ENCODE data around the gene A1CF. TPM values are rescaled to one million over a fixed set of nuclear protein-coding genes. Genes with fewer than 3 reads are reported as not detected.

A1CF gene
- total and polyA plus RNA-seq, 2 experiments from 2014 or later: 0.05 TPM; not detected in 1

DNA sequence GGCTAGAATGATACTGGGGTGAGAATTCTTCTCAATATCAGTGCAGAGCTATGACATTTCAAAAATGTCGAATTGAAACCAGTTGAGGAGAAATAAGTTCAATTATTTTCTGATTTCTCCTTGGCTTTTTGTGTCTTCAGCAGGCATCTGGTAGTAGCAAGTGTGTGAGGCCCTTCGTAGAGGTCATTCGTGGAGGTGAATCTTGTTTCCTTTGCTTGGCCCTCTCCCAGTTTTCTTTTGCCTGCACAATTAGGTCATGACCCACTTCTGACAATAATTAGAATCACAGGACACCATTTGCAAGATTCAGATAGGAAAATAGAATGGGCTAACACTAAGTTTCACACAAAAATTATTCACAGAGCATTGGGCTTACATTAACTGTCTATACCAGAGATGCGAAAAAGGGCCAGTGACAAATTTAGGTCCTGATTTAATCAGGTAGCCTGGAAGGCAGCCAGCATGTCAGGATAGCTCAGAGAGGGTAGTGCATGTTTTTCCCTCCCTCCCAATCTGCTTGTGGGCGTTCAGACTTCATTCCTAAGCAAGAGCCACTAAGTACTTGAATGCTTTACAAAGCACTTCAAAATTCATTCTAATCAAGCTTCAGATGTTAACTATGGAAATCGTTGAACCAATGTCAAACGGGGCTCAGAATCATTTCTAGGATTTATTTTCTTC, 24.0 kb upstream of the A1CF start:
- Histone ChIP-seq H3K27ac (ENCODE audit: low read depth) (no peak overlapping the region), H3K79me2 (replicated peaks; ENCODE audit: insufficient read depth) (no peaks in the 10 kb centered on the region), H3K27me3 (ENCODE audit: insufficient read depth) (no peaks in the 10 kb centered on the region), H3K4me2 (no peak overlapping the region), H3F3A (replicated peaks; ENCODE audit: low read depth) (no peaks in the 10 kb centered on the region), H2AFZ (no peak overlapping the region), H4K20me1 (replicated peaks; ENCODE audit: insufficient read depth) (no peaks in the 10 kb centered on the region), H3K4me3 (no peak overlapping the region), H3K4me1 (ENCODE audit: insufficient read depth) (no peaks in the 10 kb centered on the region), H3K36me3 (ENCODE audit: insufficient read depth) (no peaks in the 10 kb centered on the region), H3K9me2 (ENCODE audit: insufficient read depth) (peaks cover 4% of the 10 kb centered on the region; the same call in 1 of the 2 replicates)
- TF ChIP-seq JUNB (IDR thresholded peaks at IDR 0.05; ENCODE audit: unreplicated experiment) (no peak), EZH2phosphoT487 (IDR thresholded peaks at IDR 0.05; ENCODE audit: unreplicated experiment) (no peak), CREB1 (CRISPR knock-in tag; IDR thresholded peaks at IDR 0.05; ENCODE audit: low read depth) (no peak), ZNF114 (CRISPR knock-in tag; IDR thresholded peaks at IDR 0.05) (no peak), STAT1 (IDR thresholded peaks at IDR 0.05; ENCODE audit: unreplicated experiment) (no peak), POLR2AphosphoS5 (IDR thresholded peaks at IDR 0.05; ENCODE audit: low read depth) (no peak), ZNF331 (CRISPR knock-in tag; IDR thresholded peaks at IDR 0.05; ENCODE audit: low read depth) (no peak)
- TF ChIP-seq, protein P1, sequence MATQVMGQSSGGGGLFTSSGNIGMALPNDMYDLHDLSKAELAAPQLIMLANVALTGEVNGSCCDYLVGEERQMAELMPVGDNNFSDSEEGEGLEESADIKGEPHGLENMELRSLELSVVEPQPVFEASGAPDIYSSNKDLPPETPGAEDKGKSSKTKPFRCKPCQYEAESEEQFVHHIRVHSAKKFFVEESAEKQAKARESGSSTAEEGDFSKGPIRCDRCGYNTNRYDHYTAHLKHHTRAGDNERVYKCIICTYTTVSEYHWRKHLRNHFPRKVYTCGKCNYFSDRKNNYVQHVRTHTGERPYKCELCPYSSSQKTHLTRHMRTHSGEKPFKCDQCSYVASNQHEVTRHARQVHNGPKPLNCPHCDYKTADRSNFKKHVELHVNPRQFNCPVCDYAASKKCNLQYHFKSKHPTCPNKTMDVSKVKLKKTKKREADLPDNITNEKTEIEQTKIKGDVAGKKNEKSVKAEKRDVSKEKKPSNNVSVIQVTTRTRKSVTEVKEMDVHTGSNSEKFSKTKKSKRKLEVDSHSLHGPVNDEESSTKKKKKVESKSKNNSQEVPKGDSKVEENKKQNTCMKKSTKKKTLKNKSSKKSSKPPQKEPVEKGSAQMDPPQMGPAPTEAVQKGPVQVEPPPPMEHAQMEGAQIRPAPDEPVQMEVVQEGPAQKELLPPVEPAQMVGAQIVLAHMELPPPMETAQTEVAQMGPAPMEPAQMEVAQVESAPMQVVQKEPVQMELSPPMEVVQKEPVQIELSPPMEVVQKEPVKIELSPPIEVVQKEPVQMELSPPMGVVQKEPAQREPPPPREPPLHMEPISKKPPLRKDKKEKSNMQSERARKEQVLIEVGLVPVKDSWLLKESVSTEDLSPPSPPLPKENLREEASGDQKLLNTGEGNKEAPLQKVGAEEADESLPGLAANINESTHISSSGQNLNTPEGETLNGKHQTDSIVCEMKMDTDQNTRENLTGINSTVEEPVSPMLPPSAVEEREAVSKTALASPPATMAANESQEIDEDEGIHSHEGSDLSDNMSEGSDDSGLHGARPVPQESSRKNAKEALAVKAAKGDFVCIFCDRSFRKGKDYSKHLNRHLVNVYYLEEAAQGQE (IDR thresholded peaks at IDR 0.05; ENCODE audit: unreplicated experiment): no peak
- TF ChIP-seq, protein P2, sequence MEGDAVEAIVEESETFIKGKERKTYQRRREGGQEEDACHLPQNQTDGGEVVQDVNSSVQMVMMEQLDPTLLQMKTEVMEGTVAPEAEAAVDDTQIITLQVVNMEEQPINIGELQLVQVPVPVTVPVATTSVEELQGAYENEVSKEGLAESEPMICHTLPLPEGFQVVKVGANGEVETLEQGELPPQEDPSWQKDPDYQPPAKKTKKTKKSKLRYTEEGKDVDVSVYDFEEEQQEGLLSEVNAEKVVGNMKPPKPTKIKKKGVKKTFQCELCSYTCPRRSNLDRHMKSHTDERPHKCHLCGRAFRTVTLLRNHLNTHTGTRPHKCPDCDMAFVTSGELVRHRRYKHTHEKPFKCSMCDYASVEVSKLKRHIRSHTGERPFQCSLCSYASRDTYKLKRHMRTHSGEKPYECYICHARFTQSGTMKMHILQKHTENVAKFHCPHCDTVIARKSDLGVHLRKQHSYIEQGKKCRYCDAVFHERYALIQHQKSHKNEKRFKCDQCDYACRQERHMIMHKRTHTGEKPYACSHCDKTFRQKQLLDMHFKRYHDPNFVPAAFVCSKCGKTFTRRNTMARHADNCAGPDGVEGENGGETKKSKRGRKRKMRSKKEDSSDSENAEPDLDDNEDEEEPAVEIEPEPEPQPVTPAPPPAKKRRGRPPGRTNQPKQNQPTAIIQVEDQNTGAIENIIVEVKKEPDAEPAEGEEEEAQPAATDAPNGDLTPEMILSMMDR (conservative IDR thresholded peaks at IDR 0.05; ENCODE audit: low read depth in 2 of 2): no peak
- H3K27me3 Mint-ChIP-seq (ENCODE audit: insufficient read depth, low read depth, poor library complexity): no peaks in the 10 kb centered on the region
- no peaks in the 10 kb centered on the region for H3K9me3 Mint-ChIP-seq
- no peak overlapping the region for H3K4me3 Mint-ChIP-seq
- H3K36me3 Mint-ChIP-seq (ENCODE audit: low read depth): no peaks in the 10 kb centered on the region
- ATAC-seq (no peak), DNase-seq (ENCODE audit: low spot score) (no peak)
- no peaks in the 10 kb centered on the region for H3K4me1 Mint-ChIP-seq
- H3K27ac Mint-ChIP-seq: no peak overlapping the region

DNA sequence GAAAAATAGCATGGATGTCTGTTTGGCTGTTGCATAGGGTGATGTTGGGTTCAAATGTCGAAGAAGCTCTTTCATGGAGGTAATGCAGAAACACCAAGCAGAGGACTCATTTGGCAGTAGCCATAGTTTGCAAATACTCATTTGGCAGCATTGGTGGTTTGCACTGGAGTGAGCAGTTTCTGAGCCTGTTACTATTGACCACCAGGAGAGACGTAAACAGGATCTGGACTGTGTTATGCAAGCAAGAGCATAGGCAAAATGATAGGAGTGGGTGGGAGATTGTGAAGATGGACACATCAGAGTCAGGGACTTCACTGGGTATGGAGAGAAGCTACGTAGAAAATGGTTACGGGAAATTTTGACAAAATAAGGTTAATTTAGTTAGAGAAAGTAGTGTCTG, 22.9 kb upstream of the A1CF start:
- no peak overlapping the region for H3K4me3 ChIP-seq
- no peak overlapping the region for H3K27ac ChIP-seq (ENCODE audit: low read depth)
- no peaks in the 10 kb centered on the region for H3K9me3 Mint-ChIP-seq
- no peaks in the 10 kb centered on the region for H3K36me3 ChIP-seq (ENCODE audit: insufficient read depth)
- no peak overlapping the region for H3K4me3 Mint-ChIP-seq
- ATAC-seq (no peak), DNase-seq (ENCODE audit: low spot score) (no peak)
- no peaks in the 10 kb centered on the region for H3F3A ChIP-seq (replicated peaks; ENCODE audit: low read depth)
- peaks cover 4% of the 10 kb centered on the region; the same call in 1 of the 2 replicates for H3K9me2 ChIP-seq (ENCODE audit: insufficient read depth)
- H3K4me1 Mint-ChIP-seq: no peaks in the 10 kb centered on the region
- no peaks in the 10 kb centered on the region for H4K20me1 ChIP-seq (replicated peaks; ENCODE audit: insufficient read depth)
- no peak overlapping the region for H2AFZ ChIP-seq
- H3K36me3 Mint-ChIP-seq (ENCODE audit: low read depth): no peaks in the 10 kb centered on the region
- H3K4me1 ChIP-seq (ENCODE audit: insufficient read depth): no peaks in the 10 kb centered on the region
- no peaks in the 10 kb centered on the region for H3K27me3 Mint-ChIP-seq (ENCODE audit: insufficient read depth, low read depth, poor library complexity)
- H3K79me2 ChIP-seq (replicated peaks; ENCODE audit: insufficient read depth): no peaks in the 10 kb centered on the region
- no peak overlapping the region for H3K4me2 ChIP-seq
- H3K27ac Mint-ChIP-seq: no peak overlapping the region
- no peaks in the 10 kb centered on the region for H3K27me3 ChIP-seq (ENCODE audit: insufficient read depth)
- no peak for TF ChIP-seq POLR2AphosphoS5 (IDR thresholded peaks at IDR 0.05; ENCODE audit: low read depth)
- TF ChIP-seq EZH2phosphoT487 (IDR thresholded peaks at IDR 0.05; ENCODE audit: unreplicated experiment): no peak
- no peak for TF ChIP-seq ZNF114 (CRISPR knock-in tag; IDR thresholded peaks at IDR 0.05)
- TF ChIP-seq, protein P2 (conservative IDR thresholded peaks at IDR 0.05; ENCODE audit: low read depth in 2 of 2): no peak
- TF ChIP-seq, protein P1 (IDR thresholded peaks at IDR 0.05; ENCODE audit: unreplicated experiment): no peak
- TF ChIP-seq, protein P3, sequence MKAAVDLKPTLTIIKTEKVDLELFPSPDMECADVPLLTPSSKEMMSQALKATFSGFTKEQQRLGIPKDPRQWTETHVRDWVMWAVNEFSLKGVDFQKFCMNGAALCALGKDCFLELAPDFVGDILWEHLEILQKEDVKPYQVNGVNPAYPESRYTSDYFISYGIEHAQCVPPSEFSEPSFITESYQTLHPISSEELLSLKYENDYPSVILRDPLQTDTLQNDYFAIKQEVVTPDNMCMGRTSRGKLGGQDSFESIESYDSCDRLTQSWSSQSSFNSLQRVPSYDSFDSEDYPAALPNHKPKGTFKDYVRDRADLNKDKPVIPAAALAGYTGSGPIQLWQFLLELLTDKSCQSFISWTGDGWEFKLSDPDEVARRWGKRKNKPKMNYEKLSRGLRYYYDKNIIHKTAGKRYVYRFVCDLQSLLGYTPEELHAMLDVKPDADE (IDR thresholded peaks at IDR 0.05): no peak
- TF ChIP-seq STAT1 (IDR thresholded peaks at IDR 0.05; ENCODE audit: unreplicated experiment): no peak
- no peak for TF ChIP-seq CREB1 (CRISPR knock-in tag; IDR thresholded peaks at IDR 0.05; ENCODE audit: low read depth)
- no peak for TF ChIP-seq ZNF331 (CRISPR knock-in tag; IDR thresholded peaks at IDR 0.05; ENCODE audit: low read depth)
